ENCODE results near the gene MAP4K4.

Gene MAP4K4

DNA sequence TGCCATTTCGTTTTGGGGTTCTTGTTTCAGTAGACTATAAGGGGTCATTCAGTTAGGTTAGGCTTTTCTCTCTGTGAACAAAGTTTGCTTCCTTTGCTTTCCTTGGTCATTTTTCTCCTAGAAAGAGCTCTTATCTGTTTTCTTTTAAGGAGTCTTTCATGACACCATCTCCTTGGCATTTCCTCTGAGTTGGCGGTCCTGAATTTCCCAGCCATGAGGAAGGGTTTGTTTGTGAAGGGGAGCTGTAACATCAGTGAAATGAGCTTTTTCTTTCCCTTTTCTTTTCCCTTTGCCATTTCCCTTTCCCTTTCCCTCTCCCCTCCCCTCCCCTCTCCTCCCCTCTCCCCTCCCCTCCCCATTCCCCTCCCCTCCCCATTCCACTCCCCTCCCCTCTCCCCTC, 61.7 kb downstream of the MAP4K4 start:
- H3K18ac ChIP-seq (ENCODE audit: low read length), result no peak overlapping the region
- no peak overlapping the region for H2AK5ac ChIP-seq (ENCODE audit: low read length)
- no peak overlapping the region for H2BK120ac ChIP-seq (ENCODE audit: low read depth, low read length)
- peaks cover 16% of the 10 kb centered on the region for H3K79me1 ChIP-seq (ENCODE audit: low read length)
- no peak overlapping the region for H3K9ac ChIP-seq (ENCODE audit: low read length)
- no peaks in the 10 kb centered on the region for H3K36me3 ChIP-seq (ENCODE audit: control insufficient read depth, insufficient read depth, low read length)
- no peak overlapping the region for H3K56ac ChIP-seq (ENCODE audit: low read length)
- no peak overlapping the region for H2BK5ac ChIP-seq (ENCODE audit: low read length)
- H3K4ac ChIP-seq (ENCODE audit: low read depth, low read length), result no peak overlapping the region
- H2BK15ac ChIP-seq (replicated peaks; ENCODE audit: low read depth), result no peak overlapping the region
- H3K79me2 ChIP-seq (ENCODE audit: control insufficient read depth, insufficient read depth, low read length), result peaks cover 77% of the 10 kb centered on the region
- H3K27me3 ChIP-seq (ENCODE audit: insufficient read depth, low read length, poor library complexity), result no peaks in the 10 kb centered on the region
- peaks cover 11% of the 10 kb centered on the region for H3K4me1 ChIP-seq (ENCODE audit: control insufficient read depth, low read depth, low read length)
- no peak overlapping the region for H3K23ac ChIP-seq (ENCODE audit: low read length)
- H4K5ac ChIP-seq (ENCODE audit: low read length), result no peak overlapping the region
- no peak overlapping the region for H4K8ac ChIP-seq (ENCODE audit: low read depth, low read length)
- H3K4me3 ChIP-seq (ENCODE audit: low read length), result no peak overlapping the region
- WGBS (ENCODE audit: extremely low coverage, insufficient coverage, low lambda C conversion rate), result no CpG with 5 or more reads among the region's 2 CpGs
- H3K4me2 ChIP-seq (ENCODE audit: low read length), result no peak overlapping the region
- H3K27ac ChIP-seq (ENCODE audit: low read depth, low read length), result peak overlapping the region; percentile 66
- peak; percentile 92 for DNase-seq

- peak overlapping the region; percentile 12 for H3K56ac ChIP-seq (ENCODE audit: low read length)
- H3K4me3 ChIP-seq (ENCODE audit: low read length), result no peak overlapping the region
- no peaks in the 10 kb centered on the region for H3K36me3 ChIP-seq (ENCODE audit: control insufficient read depth, insufficient read depth, low read length)
- H3K79me2 ChIP-seq (ENCODE audit: control insufficient read depth, insufficient read depth, low read length), result peaks cover 60% of the 10 kb centered on the region
- DNase-seq, result peak; percentile 77
- no peak overlapping the region for H3K9ac ChIP-seq (ENCODE audit: low read length)
- no peak overlapping the region for H2BK5ac ChIP-seq (ENCODE audit: low read length)
- H4K8ac ChIP-seq (ENCODE audit: low read depth, low read length), result no peak overlapping the region
- no peak overlapping the region for H4K5ac ChIP-seq (ENCODE audit: low read length)
- no peak overlapping the region for H3K18ac ChIP-seq (ENCODE audit: low read length)
- H2BK120ac ChIP-seq (ENCODE audit: low read depth, low read length), result no peak overlapping the region
- H3K79me1 ChIP-seq (ENCODE audit: low read length), result peaks cover 12% of the 10 kb centered on the region
- H2BK15ac ChIP-seq (replicated peaks; ENCODE audit: low read depth), result no peak overlapping the region
- H3K27me3 ChIP-seq (ENCODE audit: insufficient read depth, low read length, poor library complexity), result no peaks in the 10 kb centered on the region
- WGBS (ENCODE audit: extremely low coverage, insufficient coverage, low lambda C conversion rate), result no CpG with 5 or more reads among the region's 4 CpGs
- H3K4me2 ChIP-seq (ENCODE audit: low read length), result no peak overlapping the region
- H3K27ac ChIP-seq (ENCODE audit: low read depth, low read length), result peak overlapping the region; percentile 24
- peaks cover 18% of the 10 kb centered on the region for H3K4me1 ChIP-seq (ENCODE audit: control insufficient read depth, low read depth, low read length)
- no peak overlapping the region for H3K23ac ChIP-seq (ENCODE audit: low read length)
- H3K4ac ChIP-seq (ENCODE audit: low read depth, low read length), result no peak overlapping the region
- H2AK5ac ChIP-seq (ENCODE audit: low read length), result no peak overlapping the region
These were observed 65.1 kb downstream of the MAP4K4 start for GRCh38 chr2:101762451-101763171.

GRCh38 chr2:101763496-101764333, 66.2 kb downstream of the MAP4K4 start:
- peaks cover 23% of the 10 kb centered on the region for H3K4me1 ChIP-seq (ENCODE audit: control insufficient read depth, low read depth, low read length)
- H3K23ac ChIP-seq (ENCODE audit: low read length), result no peak overlapping the region

DNA sequence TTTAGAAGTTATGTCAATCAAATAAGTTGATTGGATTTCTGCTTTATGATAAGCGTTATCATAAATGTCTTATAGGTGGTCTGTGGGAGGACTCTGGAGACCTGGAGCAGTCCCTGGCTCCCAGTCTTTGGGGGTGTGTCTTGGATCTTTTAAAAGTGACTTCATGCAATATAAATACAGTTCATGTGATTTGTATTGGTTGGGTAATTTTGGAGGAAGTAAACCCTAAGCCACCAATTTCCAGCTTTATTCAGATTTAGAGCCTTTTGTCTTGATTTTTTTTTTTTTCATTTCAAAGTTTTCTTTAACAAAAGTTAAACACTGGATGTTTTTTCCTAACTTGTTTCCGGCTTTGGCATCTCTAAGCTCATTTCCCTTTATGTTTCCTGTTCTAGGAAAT, 68.8 kb downstream of the MAP4K4 start:
- Histone ChIP-seq H4K8ac (ENCODE audit: low read depth, low read length) (peak overlapping the region; percentile 13), H3K18ac (ENCODE audit: low read length) (no peak overlapping the region), H3K4me3 (ENCODE audit: low read length) (no peak overlapping the region), H3K79me1 (ENCODE audit: low read length) (peaks cover 16% of the 10 kb centered on the region), H3K36me3 (ENCODE audit: control insufficient read depth, insufficient read depth, low read length) (no peaks in the 10 kb centered on the region), H2AK5ac (ENCODE audit: low read length) (no peak overlapping the region), H2BK120ac (ENCODE audit: low read depth, low read length) (no peak overlapping the region), H3K4me1 (ENCODE audit: control insufficient read depth, low read depth, low read length) (peaks cover 28% of the 10 kb centered on the region), H3K56ac (ENCODE audit: low read length) (no peak overlapping the region), H3K27ac (ENCODE audit: low read depth, low read length) (peak overlapping the region; percentile 80), H2BK5ac (ENCODE audit: low read length) (no peak overlapping the region), H3K27me3 (ENCODE audit: insufficient read depth, low read length, poor library complexity) (no peaks in the 10 kb centered on the region), H3K23ac (ENCODE audit: low read length) (no peak overlapping the region), H2BK15ac (replicated peaks; ENCODE audit: low read depth) (no peak overlapping the region), H4K5ac (ENCODE audit: low read length) (no peak overlapping the region), H3K4ac (ENCODE audit: low read depth, low read length) (no peak overlapping the region), H3K79me2 (ENCODE audit: control insufficient read depth, insufficient read depth, low read length) (peaks cover 67% of the 10 kb centered on the region), H3K4me2 (ENCODE audit: low read length) (no peak overlapping the region), H3K9ac (ENCODE audit: low read length) (no peak overlapping the region)
- WGBS (ENCODE audit: extremely low coverage, insufficient coverage, low lambda C conversion rate), result no CpG with 5 or more reads among the region's 2 CpGs
- no peak for DNase-seq

More at GRCh38 chr2:101763496-101764333, 66.2 kb downstream of the MAP4K4 start:
- Histone ChIP-seq H3K4me3 (ENCODE audit: low read length) (no peak overlapping the region), H3K56ac (ENCODE audit: low read length) (no peak overlapping the region), H4K8ac (ENCODE audit: low read depth, low read length) (no peak overlapping the region), H4K5ac (ENCODE audit: low read length) (no peak overlapping the region), H2BK5ac (ENCODE audit: low read length) (no peak overlapping the region), H2AK5ac (ENCODE audit: low read length) (no peak overlapping the region), H2BK15ac (replicated peaks; ENCODE audit: low read depth) (no peak overlapping the region), H3K79me2 (ENCODE audit: control insufficient read depth, insufficient read depth, low read length) (peaks cover 59% of the 10 kb centered on the region), H3K36me3 (ENCODE audit: control insufficient read depth, insufficient read depth, low read length) (no peaks in the 10 kb centered on the region), H3K9ac (ENCODE audit: low read length) (no peak overlapping the region), H3K4ac (ENCODE audit: low read depth, low read length) (no peak overlapping the region), H3K79me1 (ENCODE audit: low read length) (peaks cover 11% of the 10 kb centered on the region), H3K27me3 (ENCODE audit: insufficient read depth, low read length, poor library complexity) (no peaks in the 10 kb centered on the region), H3K27ac (ENCODE audit: low read depth, low read length) (no peak overlapping the region), H2BK120ac (ENCODE audit: low read depth, low read length) (no peak overlapping the region), H3K4me2 (ENCODE audit: low read length) (no peak overlapping the region), H3K18ac (ENCODE audit: low read length) (no peak overlapping the region)
- WGBS (ENCODE audit: extremely low coverage, insufficient coverage, low lambda C conversion rate), result no CpG with 5 or more reads among the region's 5 CpGs
- no peak for DNase-seq

GRCh38 chr2:101766871-101767739, 69.6 kb downstream of the MAP4K4 start:
- WGBS (ENCODE audit: extremely low coverage, insufficient coverage, low lambda C conversion rate), result no CpG with 5 or more reads among the region's 5 CpGs
- no peak overlapping the region for H3K4me3 ChIP-seq (ENCODE audit: low read length)

More at GRCh38 chr2:101766871-101767739, 69.6 kb downstream of the MAP4K4 start:
- no peak overlapping the region for H2BK15ac ChIP-seq (replicated peaks; ENCODE audit: low read depth)
- no peak overlapping the region for H3K4me2 ChIP-seq (ENCODE audit: low read length)
- no peak overlapping the region for H3K4ac ChIP-seq (ENCODE audit: low read depth, low read length)
- H2BK120ac ChIP-seq (ENCODE audit: low read depth, low read length), result no peak overlapping the region
- peak overlapping the region; percentile 70 for H3K23ac ChIP-seq (ENCODE audit: low read length)
- no peaks in the 10 kb centered on the region for H3K36me3 ChIP-seq (ENCODE audit: control insufficient read depth, insufficient read depth, low read length)
- no peak overlapping the region for H3K56ac ChIP-seq (ENCODE audit: low read length)
- H4K5ac ChIP-seq (ENCODE audit: low read length), result no peak overlapping the region
- peak overlapping the region; percentile 12 for H3K9ac ChIP-seq (ENCODE audit: low read length)
- H2BK5ac ChIP-seq (ENCODE audit: low read length), result no peak overlapping the region
- H3K18ac ChIP-seq (ENCODE audit: low read length), result no peak overlapping the region
- peak; percentile 96 for DNase-seq
- H3K79me1 ChIP-seq (ENCODE audit: low read length), result peaks cover 14% of the 10 kb centered on the region
- H2AK5ac ChIP-seq (ENCODE audit: low read length), result no peak overlapping the region
- H3K4me1 ChIP-seq (ENCODE audit: control insufficient read depth, low read depth, low read length), result peaks cover 26% of the 10 kb centered on the region
- peaks cover 68% of the 10 kb centered on the region for H3K79me2 ChIP-seq (ENCODE audit: control insufficient read depth, insufficient read depth, low read length)
- H4K8ac ChIP-seq (ENCODE audit: low read depth, low read length), result no peak overlapping the region
- peak overlapping the region; percentile 80 for H3K27ac ChIP-seq (ENCODE audit: low read depth, low read length)
- no peaks in the 10 kb centered on the region for H3K27me3 ChIP-seq (ENCODE audit: insufficient read depth, low read length, poor library complexity)
